PFSK-1 (cell line): ENCODE data around the gene MYOM3.

ENCODE experiments used
- FOXP2 ChIP-seq: optimal IDR thresholded peaks from 2 replicates; pipeline ENCODE3; 2011; ENCODE audit warnings: borderline replicate concordance, control low read depth, inconsistent platforms; ENCODE audit not compliant: insufficient read depth; ENCODE audit errors: extremely low read length, extremely low read depth
- POLR2AphosphoS5 ChIP-seq: IDR thresholded peaks from 2 replicates; pipeline ENCODE4 v1.6.1; 2012; ENCODE audit warnings: low read depth, mild to moderate bottlenecking, control low read depth, low read length, moderate library complexity
- SIN3A ChIP-seq: IDR thresholded peaks from 2 replicates; pipeline ENCODE4 v1.6.1; 2012; ENCODE audit warnings: mild to moderate bottlenecking, low read length, moderate library complexity, borderline replicate concordance; ENCODE audit not compliant: insufficient read depth
- TAF1 ChIP-seq: IDR thresholded peaks from 2 replicates; pipeline ENCODE4 v1.6.1; 2012; ENCODE audit warnings: low read length, control low read depth, borderline replicate concordance; ENCODE audit not compliant: insufficient read depth
- TF ChIP-seq, protein P1 (sequence below), 2 experiments: IDR thresholded peaks; 2 replicates each; pipeline versions ENCODE4 v1.6.1 to v1.8.0; 2011 to 2012; ENCODE audit warnings: low read depth in 2 of 2, low read length in 2 of 2, control low read depth in 1 of 2, inconsistent platforms in 1 of 2, mild to moderate bottlenecking in 1 of 2, moderate library complexity in 1 of 2; ENCODE audit not compliant: insufficient read depth in 1 of 2

MYOM3 gene

GRCh38 chr1:24071941-24072340 is 40.0 kb downstream of the MYOM3 start:
- TF ChIP-seq FOXP2 (no peak), POLR2AphosphoS5 (no peak), SIN3A (no peak)
- TF ChIP-seq, protein P1, sequence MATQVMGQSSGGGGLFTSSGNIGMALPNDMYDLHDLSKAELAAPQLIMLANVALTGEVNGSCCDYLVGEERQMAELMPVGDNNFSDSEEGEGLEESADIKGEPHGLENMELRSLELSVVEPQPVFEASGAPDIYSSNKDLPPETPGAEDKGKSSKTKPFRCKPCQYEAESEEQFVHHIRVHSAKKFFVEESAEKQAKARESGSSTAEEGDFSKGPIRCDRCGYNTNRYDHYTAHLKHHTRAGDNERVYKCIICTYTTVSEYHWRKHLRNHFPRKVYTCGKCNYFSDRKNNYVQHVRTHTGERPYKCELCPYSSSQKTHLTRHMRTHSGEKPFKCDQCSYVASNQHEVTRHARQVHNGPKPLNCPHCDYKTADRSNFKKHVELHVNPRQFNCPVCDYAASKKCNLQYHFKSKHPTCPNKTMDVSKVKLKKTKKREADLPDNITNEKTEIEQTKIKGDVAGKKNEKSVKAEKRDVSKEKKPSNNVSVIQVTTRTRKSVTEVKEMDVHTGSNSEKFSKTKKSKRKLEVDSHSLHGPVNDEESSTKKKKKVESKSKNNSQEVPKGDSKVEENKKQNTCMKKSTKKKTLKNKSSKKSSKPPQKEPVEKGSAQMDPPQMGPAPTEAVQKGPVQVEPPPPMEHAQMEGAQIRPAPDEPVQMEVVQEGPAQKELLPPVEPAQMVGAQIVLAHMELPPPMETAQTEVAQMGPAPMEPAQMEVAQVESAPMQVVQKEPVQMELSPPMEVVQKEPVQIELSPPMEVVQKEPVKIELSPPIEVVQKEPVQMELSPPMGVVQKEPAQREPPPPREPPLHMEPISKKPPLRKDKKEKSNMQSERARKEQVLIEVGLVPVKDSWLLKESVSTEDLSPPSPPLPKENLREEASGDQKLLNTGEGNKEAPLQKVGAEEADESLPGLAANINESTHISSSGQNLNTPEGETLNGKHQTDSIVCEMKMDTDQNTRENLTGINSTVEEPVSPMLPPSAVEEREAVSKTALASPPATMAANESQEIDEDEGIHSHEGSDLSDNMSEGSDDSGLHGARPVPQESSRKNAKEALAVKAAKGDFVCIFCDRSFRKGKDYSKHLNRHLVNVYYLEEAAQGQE (IDR thresholded peaks at IDR 0.05; ENCODE audit: insufficient read depth in 1 of 2, low read depth in 2 of 2, low read length in 2 of 2): no peak

DNA sequence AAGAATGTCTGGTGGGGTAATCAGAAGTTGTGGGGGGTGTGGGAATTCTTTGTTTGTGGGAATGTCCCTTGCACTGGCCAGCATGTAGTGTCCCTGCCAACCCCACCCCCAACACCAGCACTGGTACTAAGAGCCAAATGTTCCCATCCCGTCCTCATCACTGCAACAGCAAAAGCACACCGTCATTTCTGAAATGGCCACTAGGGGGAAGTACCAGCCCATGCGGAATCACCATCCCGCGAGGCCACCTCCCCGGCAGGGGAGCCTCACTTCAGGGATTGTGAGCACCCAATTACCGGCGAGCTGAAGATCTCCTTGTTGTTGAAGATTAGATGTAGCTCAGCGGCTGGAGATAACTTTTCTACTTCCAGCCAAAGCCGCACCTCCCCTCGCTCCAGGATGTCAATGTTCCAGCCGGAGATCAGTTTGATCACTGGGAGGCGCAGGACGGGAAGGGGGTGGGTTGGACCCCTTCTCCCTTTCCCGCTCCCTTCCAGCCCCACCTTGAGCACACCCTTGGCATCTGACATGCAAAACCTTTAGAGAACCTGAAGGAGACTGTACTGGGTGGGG is 41.0 kb downstream of the MYOM3 start:
- TF ChIP-seq, protein P1 (IDR thresholded peaks at IDR 0.05; ENCODE audit: insufficient read depth in 1 of 2, low read depth in 2 of 2, low read length in 2 of 2): no peak
- TF ChIP-seq FOXP2 (no peak), TAF1 (no peak), POLR2AphosphoS5 (no peak), SIN3A (no peak)

- TF ChIP-seq SIN3A (no peak), FOXP2 (no peak), POLR2AphosphoS5 (no peak), TAF1 (no peak)
- TF ChIP-seq, protein P1 (IDR thresholded peaks at IDR 0.05; ENCODE audit: insufficient read depth in 1 of 2, low read depth in 2 of 2, low read length in 2 of 2): no peak
Measured at GRCh38 chr1:24069817-24070216, 42.1 kb downstream of the MYOM3 start.

GRCh38 chr1:24067978-24068377 is 44.0 kb downstream of the MYOM3 start:
- TF ChIP-seq FOXP2 (no peak), POLR2AphosphoS5 (no peak), SIN3A (no peak), TAF1 (no peak)
- TF ChIP-seq, protein P1 (IDR thresholded peaks at IDR 0.05; ENCODE audit: insufficient read depth in 1 of 2, low read depth in 2 of 2, low read length in 2 of 2): no peak

DNA sequence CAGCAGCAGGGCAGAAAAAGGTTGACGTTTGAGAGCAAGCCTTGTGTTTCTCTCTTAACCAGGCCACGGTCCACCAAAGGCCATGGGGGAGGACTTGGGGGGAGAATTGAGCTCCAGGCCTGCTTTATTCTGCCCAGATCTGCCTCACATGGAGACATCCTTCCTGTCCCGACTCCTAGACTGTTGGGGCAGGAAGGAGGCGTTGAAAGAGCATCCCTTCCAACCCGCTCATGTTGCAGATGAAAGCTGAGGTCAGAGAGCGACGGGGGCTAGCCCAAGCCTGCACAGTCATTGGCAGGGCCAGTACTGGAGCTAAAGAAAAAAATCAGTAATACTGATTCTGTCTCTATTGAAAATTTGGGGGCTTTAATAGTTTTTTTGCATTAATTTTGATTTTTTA is 46.6 kb downstream of the MYOM3 start:
- TF ChIP-seq, protein P1 (IDR thresholded peaks at IDR 0.05; ENCODE audit: insufficient read depth in 1 of 2, low read depth in 2 of 2, low read length in 2 of 2): no peak
- TF ChIP-seq POLR2AphosphoS5 (no peak), TAF1 (no peak), FOXP2 (no peak), SIN3A (no peak)
